HG03571 (cell line): ENCODE measurements around the gene USP30.
"Not testable (repeated sequence)": the region's sequence is repeated elsewhere in the genome, so short reads cannot be mapped to it uniquely, and the experiment has no call there.

ENCODE experiments used
- ATAC-seq: cut with Tn5 transposase; IDR thresholded peaks from one replicate; pipeline ENCODE4 v1.9.1; 2021; ENCODE audit not compliant: unreplicated experiment

The USP30 gene

GRCh38 chr12:109049794-109050193 lies 2.6 kb upstream of the USP30 start:
- ATAC-seq: not testable (repeated sequence)

- peak; percentile 7 for ATAC-seq
Measured at GRCh38 chr12:109052097-109052413, 321 bp upstream of the USP30 start.

GRCh38 chr12:109053382-109054123 lies 1.2 kb downstream of the USP30 start:
- ATAC-seq: peak; percentile 3

- ATAC-seq: not testable (repeated sequence)
Measured at GRCh38 chr12:109054124-109054513, 1.7 kb downstream of the USP30 start.

- ATAC-seq: no peak
Measured at GRCh38 chr12:109054520-109054919, 2.1 kb downstream of the USP30 start.

- no peak for ATAC-seq
Measured at GRCh38 chr12:109056891-109057290, 4.5 kb downstream of the USP30 start.

GRCh38 chr12:109057376-109057775 lies 5.0 kb downstream of the USP30 start:
- no peak for ATAC-seq

GRCh38 chr12:109058773-109059172 lies 6.4 kb downstream of the USP30 start:
- no peak for ATAC-seq

- ATAC-seq: no peak
Measured at GRCh38 chr12:109064143-109064542, 11.8 kb downstream of the USP30 start.

GRCh38 chr12:109065154-109065852 lies 12.9 kb downstream of the USP30 start:
- no peak for ATAC-seq

GRCh38 chr12:109065853-109066193 lies 13.4 kb downstream of the USP30 start:
- no peak for ATAC-seq

GRCh38 chr12:109069307-109070271 lies 17.2 kb downstream of the USP30 start:
- no peak for ATAC-seq

GRCh38 chr12:109074866-109075265 lies 22.5 kb downstream of the USP30 start:
- no peak for ATAC-seq

GRCh38 chr12:109082751-109083150 lies 30.4 kb downstream of the USP30 start:
- ATAC-seq: no peak

GRCh38 chr12:109084425-109084824 lies 32.0 kb downstream of the USP30 start:
- ATAC-seq: no peak

GRCh38 chr12:109085590-109085989 lies 33.2 kb downstream of the USP30 start:
- no peak for ATAC-seq

GRCh38 chr12:109087250-109087649 lies 34.9 kb downstream of the USP30 start:
- no peak for ATAC-seq

- no peak for ATAC-seq
Measured at GRCh38 chr12:109088818-109089217, 36.4 kb downstream of the USP30 start.

- no peak for ATAC-seq
Measured at GRCh38 chr12:109089683-109090082, 37.3 kb downstream of the USP30 start.

- ATAC-seq: no peak
Measured at GRCh38 chr12:109092497-109093021, 40.2 kb downstream of the USP30 start.
